HL-60/S4 (cell line): ENCODE data around the gene EPHB6.

Experiments used
- in situ Hi-C: fragments of 300-500 bp; cut with MboI; formaldehyde crosslinking; loops from 2 replicates; pipeline ENCODE4 v1.14.3; 2022; ENCODE audit warnings: low sequenced_read_pairs

Gene EPHB6

GRCh38 chr7:142891490-142892082, 36.7 kb downstream of the EPHB6 start:
- in situ Hi-C loops = no loop called here

GRCh38 chr7:142892951-142893350, 38.1 kb downstream of the EPHB6 start:
- in situ Hi-C loops = no loop called here

GRCh38 chr7:142894112-142894984, 39.5 kb downstream of the EPHB6 start:
- in situ Hi-C loops = no loop called here

GRCh38 chr7:142894985-142895593, 40.2 kb downstream of the EPHB6 start:
- in situ Hi-C loops = no loop called here

- in situ Hi-C loops = no loop called here
Observed at GRCh38 chr7:142896151-142896550, 41.3 kb downstream of the EPHB6 start.

GRCh38 chr7:142896741-142897379, 42.0 kb downstream of the EPHB6 start:
- in situ Hi-C loops = no loop called here

- in situ Hi-C loops = no loop called here
Observed at GRCh38 chr7:142897691-142898090, 42.8 kb downstream of the EPHB6 start.

GRCh38 chr7:142898377-142899170, 43.7 kb downstream of the EPHB6 start:
- in situ Hi-C loops = no loop called here

- in situ Hi-C loops = no loop called here
Observed at GRCh38 chr7:142899661-142900060, 44.8 kb downstream of the EPHB6 start.

GRCh38 chr7:142901426-142902259, 46.8 kb downstream of the EPHB6 start:
- in situ Hi-C loops = no loop called here

GRCh38 chr7:142904128-142904527, 49.3 kb downstream of the EPHB6 start:
- in situ Hi-C loops = no loop called here

GRCh38 chr7:142905759-142906158, 50.9 kb downstream of the EPHB6 start:
- in situ Hi-C loops = no loop called here

GRCh38 chr7:142906643-142907042, 51.8 kb downstream of the EPHB6 start:
- in situ Hi-C loops = no loop called here

- in situ Hi-C loops = no loop called here
Observed at GRCh38 chr7:142908290-142908689, 53.4 kb downstream of the EPHB6 start.

- in situ Hi-C loops = no loop called here
Observed at GRCh38 chr7:142908921-142909890, 54.3 kb downstream of the EPHB6 start.

GRCh38 chr7:142910031-142910433, 55.2 kb downstream of the EPHB6 start:
- in situ Hi-C loops = no loop called here

- in situ Hi-C loops = no loop called here
Observed at GRCh38 chr7:142910481-142910880, 55.6 kb downstream of the EPHB6 start.

GRCh38 chr7:142913051-142913450, 58.2 kb downstream of the EPHB6 start:
- in situ Hi-C loops = no loop called here

GRCh38 chr7:142913566-142913965, 58.7 kb downstream of the EPHB6 start:
- in situ Hi-C loops = no loop called here
